Activated naive CD4-positive, alpha-beta T cell treated with anti-CD3 and anti-CD28 coated beads for 36 hours (primary cell): ENCODE data around the gene FGFR4. TPM values are rescaled to one million over a fixed set of nuclear protein-coding genes. Genes with fewer than 3 reads are reported as not detected.
A peak's percentile ranks its signal among the peaks of the same experiment; 100 is the strongest.

Experiments used
- CTCF ChIA-PET: fragments of 350-600 bp; sonication (Branson Sonifier 250); formaldehyde crosslinking; loops from one replicate; lab custom pipeline; 2021; ENCODE audit warnings: antibody characterized with exemption; lab: Charles Lee
- DNase-seq: peaks from one replicate; pipeline ENCODE4 v3.0.0-alpha.2; 2020
- H3K27ac Mint-ChIP-seq: one replicate; pipeline ENCODE4 v1.8.0; 2021; ENCODE audit warnings: mild to moderate bottlenecking, mixed read lengths
- H3K27me3 Mint-ChIP-seq: one replicate; pipeline ENCODE4 v1.8.0; 2021; ENCODE audit warnings: low read depth, mixed read lengths
- H3K36me3 Mint-ChIP-seq: one replicate; pipeline ENCODE4 v1.8.0; 2021; ENCODE audit warnings: low read depth, mixed read lengths
- H3K4me1 Mint-ChIP-seq: one replicate; pipeline ENCODE4 v1.8.0; 2021; ENCODE audit warnings: low read depth, mixed read lengths
- H3K4me3 Mint-ChIP-seq: one replicate; pipeline ENCODE4 v1.8.0; 2021; ENCODE audit warnings: mild to moderate bottlenecking, moderate library complexity, mixed read lengths
- H3K9me3 Mint-ChIP-seq: one replicate; pipeline ENCODE4 v1.8.0; 2021; ENCODE audit warnings: mixed read lengths
- intact Hi-C: fragments of 100-400 bp; cut with micrococcal nuclease; formaldehyde crosslinking; loops from one replicate; pipeline ENCODE4 v1.15.1; 2023
- total RNA-seq, 2 experiments: library from RNA; stranded (reverse); gene quantifications; one replicate each; pipeline ENCODE4 v1.2.3, GENCODE V29; 2021

The FGFR4 gene
- total RNA-seq, 2 experiments from 2014 or later = 0.95 to 1.3 TPM

- no peak for DNase-seq
- Mint-ChIP-seq H3K9me3 (no peaks in the 10 kb centered on the region), H3K4me1 (peaks cover 4% of the 10 kb centered on the region), H3K4me3 (peak overlapping the region; percentile 33), H3K27ac (no peak overlapping the region), H3K27me3 (peaks cover 5% of the 10 kb centered on the region), H3K36me3 (no peaks in the 10 kb centered on the region)
- intact Hi-C loops = no loop called here
- CTCF ChIA-PET = interaction anchor here (1.0 to 3.1 kb wide), 5 partner anchors 10 to 427 kb away, joined by 4 to 46 read pairs (median 4); no protein-coding TSS in a partner anchor
These were observed 787 bp downstream of the FGFR4 start for GRCh38 chr5:177087398-177088005.

DNA sequence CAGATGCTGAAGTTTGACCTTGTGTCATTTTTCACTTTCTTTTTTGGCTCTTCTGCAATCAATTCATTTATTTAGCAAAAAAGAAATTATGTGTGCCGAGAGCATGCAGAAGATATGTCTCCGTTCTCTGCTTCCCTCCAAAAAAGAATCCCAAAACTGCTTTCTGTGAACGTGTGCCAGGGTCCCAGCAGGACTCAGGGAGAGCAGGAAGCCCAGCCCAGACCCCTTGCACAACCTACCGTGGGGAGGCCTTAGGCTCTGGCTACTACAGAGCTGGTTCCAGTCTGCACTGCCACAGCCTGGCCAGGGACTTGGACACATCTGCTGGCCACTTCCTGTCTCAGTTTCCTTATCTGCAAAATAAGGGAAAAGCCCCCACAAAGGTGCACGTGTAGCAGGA is 2.4 kb downstream of the FGFR4 start:
- H3K9me3 Mint-ChIP-seq = no peaks in the 10 kb centered on the region
- peaks cover 5% of the 10 kb centered on the region for H3K27me3 Mint-ChIP-seq
- no peaks in the 10 kb centered on the region for H3K36me3 Mint-ChIP-seq
- H3K27ac Mint-ChIP-seq = no peak overlapping the region
- intact Hi-C loops = no loop called here
- H3K4me1 Mint-ChIP-seq = peaks cover 4% of the 10 kb centered on the region
- DNase-seq = no peak
- CTCF ChIA-PET = no interaction called here
- no peak overlapping the region for H3K4me3 Mint-ChIP-seq

- peaks cover 4% of the 10 kb centered on the region for H3K4me1 Mint-ChIP-seq
- H3K36me3 Mint-ChIP-seq = no peaks in the 10 kb centered on the region
- H3K27ac Mint-ChIP-seq = no peak overlapping the region
- no peaks in the 10 kb centered on the region for H3K9me3 Mint-ChIP-seq
- H3K4me3 Mint-ChIP-seq = no peak overlapping the region
- H3K27me3 Mint-ChIP-seq = peaks cover 5% of the 10 kb centered on the region
- intact Hi-C loops = no loop called here
- CTCF ChIA-PET = interaction anchor here (0.8 kb wide), 1 partner anchor 24 kb away, joined by 3 read pairs; no protein-coding TSS in a partner anchor
- DNase-seq = no peak
These were observed 3.3 kb downstream of the FGFR4 start for GRCh38 chr5:177089825-177090641.

DNA sequence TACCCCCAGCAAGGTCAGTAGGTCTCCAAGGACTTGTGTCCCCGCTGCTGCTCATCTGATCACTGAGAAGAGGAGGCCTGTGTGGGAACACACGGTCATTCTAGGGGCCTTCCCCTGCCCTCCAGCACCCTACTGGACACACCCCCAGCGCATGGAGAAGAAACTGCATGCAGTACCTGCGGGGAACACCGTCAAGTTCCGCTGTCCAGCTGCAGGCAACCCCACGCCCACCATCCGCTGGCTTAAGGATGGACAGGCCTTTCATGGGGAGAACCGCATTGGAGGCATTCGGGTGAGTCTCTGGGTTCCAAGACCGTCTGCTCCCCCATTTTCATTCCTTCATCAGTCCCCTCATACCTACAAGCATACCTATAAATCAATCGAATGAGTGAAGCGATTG is 4.1 kb downstream of the FGFR4 start:
- no peaks in the 10 kb centered on the region for H3K9me3 Mint-ChIP-seq
- intact Hi-C loops = no loop called here

GRCh38 chr5:177091232-177091631 is 4.5 kb downstream of the FGFR4 start:
- Mint-ChIP-seq H3K27me3 (peaks cover 5% of the 10 kb centered on the region), H3K4me3 (no peak overlapping the region), H3K9me3 (no peaks in the 10 kb centered on the region), H3K27ac (no peak overlapping the region), H3K36me3 (no peaks in the 10 kb centered on the region), H3K4me1 (peaks cover 1% of the 10 kb centered on the region)
- intact Hi-C loops = no loop called here
- CTCF ChIA-PET = no interaction called here
- no peak for DNase-seq

More for the DNA sequence above, 4.1 kb downstream of the FGFR4 start:
- Mint-ChIP-seq H3K27ac (no peak overlapping the region), H3K36me3 (no peaks in the 10 kb centered on the region), H3K4me3 (no peak overlapping the region), H3K27me3 (peaks cover 5% of the 10 kb centered on the region), H3K4me1 (peaks cover 4% of the 10 kb centered on the region)
- CTCF ChIA-PET = interaction anchor here (0.8 kb wide), 1 partner anchor 23 kb away, joined by 3 read pairs; no protein-coding TSS in a partner anchor
- no peak for DNase-seq

GRCh38 chr5:177092178-177093081 is 5.7 kb downstream of the FGFR4 start:
- Mint-ChIP-seq H3K4me1 (no peaks in the 10 kb centered on the region), H3K27ac (no peak overlapping the region), H3K4me3 (no peak overlapping the region), H3K27me3 (peaks cover 5% of the 10 kb centered on the region), H3K9me3 (no peaks in the 10 kb centered on the region), H3K36me3 (no peaks in the 10 kb centered on the region)
- intact Hi-C loops = no loop called here
- no peak for DNase-seq
- CTCF ChIA-PET = no interaction called here

- Mint-ChIP-seq H3K9me3 (no peaks in the 10 kb centered on the region), H3K36me3 (no peaks in the 10 kb centered on the region), H3K27me3 (peaks cover 1% of the 10 kb centered on the region), H3K4me1 (no peaks in the 10 kb centered on the region), H3K27ac (no peak overlapping the region), H3K4me3 (no peak overlapping the region)
- DNase-seq = no peak
- intact Hi-C loops = no loop called here
- CTCF ChIA-PET = no interaction called here
These were observed 6.5 kb downstream of the FGFR4 start for GRCh38 chr5:177093082-177093712.

GRCh38 chr5:177093803-177094202 is 7.1 kb downstream of the FGFR4 start:
- Mint-ChIP-seq H3K36me3 (no peaks in the 10 kb centered on the region), H3K9me3 (no peaks in the 10 kb centered on the region), H3K4me1 (no peaks in the 10 kb centered on the region), H3K4me3 (no peak overlapping the region), H3K27me3 (no peaks in the 10 kb centered on the region), H3K27ac (no peak overlapping the region)
- intact Hi-C loops = no loop called here
- no peak for DNase-seq
- CTCF ChIA-PET = no interaction called here

- no peaks in the 10 kb centered on the region for H3K4me1 Mint-ChIP-seq
- no peak overlapping the region for H3K27ac Mint-ChIP-seq
- DNase-seq = no peak
- no peaks in the 10 kb centered on the region for H3K9me3 Mint-ChIP-seq
- CTCF ChIA-PET = interaction anchor here (0.6 kb wide), 1 partner anchor 84 kb away, joined by 3 read pairs; no protein-coding TSS in a partner anchor
- H3K27me3 Mint-ChIP-seq = no peaks in the 10 kb centered on the region
- intact Hi-C loops = no loop called here
- H3K4me3 Mint-ChIP-seq = no peak overlapping the region
- H3K36me3 Mint-ChIP-seq = no peaks in the 10 kb centered on the region
These were observed 7.7 kb downstream of the FGFR4 start for GRCh38 chr5:177094224-177095087.

DNA sequence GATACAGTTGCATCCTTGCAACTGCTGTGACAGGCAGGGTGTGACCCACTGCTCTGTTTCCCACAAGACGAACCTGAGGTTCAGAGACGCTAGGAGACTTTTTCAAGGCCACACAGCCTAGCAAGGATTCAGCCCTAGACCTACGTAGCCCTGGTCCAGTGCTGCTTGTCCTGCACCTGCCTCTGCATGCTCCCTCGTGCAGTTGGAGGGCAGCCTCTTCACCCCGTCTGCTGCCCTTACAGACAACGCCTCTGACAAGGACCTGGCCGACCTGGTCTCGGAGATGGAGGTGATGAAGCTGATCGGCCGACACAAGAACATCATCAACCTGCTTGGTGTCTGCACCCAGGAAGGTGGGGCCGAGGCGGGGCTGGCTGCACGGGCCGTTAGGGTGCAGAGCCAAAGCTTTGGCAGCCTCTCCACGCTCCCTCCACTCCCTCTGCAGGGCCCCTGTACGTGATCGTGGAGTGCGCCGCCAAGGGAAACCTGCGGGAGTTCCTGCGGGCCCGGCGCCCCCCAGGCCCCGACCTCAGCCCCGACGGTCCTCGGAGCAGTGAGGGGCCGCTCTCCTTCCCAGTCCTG is 8.5 kb downstream of the FGFR4 start:
- no peaks in the 10 kb centered on the region for H3K9me3 Mint-ChIP-seq
- H3K27ac Mint-ChIP-seq = no peak overlapping the region
- H3K27me3 Mint-ChIP-seq = no peaks in the 10 kb centered on the region
- H3K4me1 Mint-ChIP-seq = no peaks in the 10 kb centered on the region
- DNase-seq = no peak
- no peak overlapping the region for H3K4me3 Mint-ChIP-seq
- H3K36me3 Mint-ChIP-seq = no peaks in the 10 kb centered on the region
- intact Hi-C loops = no loop called here
- CTCF ChIA-PET = interaction anchor here (0.6 kb wide), 1 partner anchor 84 kb away, joined by 3 read pairs; no protein-coding TSS in a partner anchor
